Esophagus muscularis mucosa (tissue), 4 donors: ENCODE measurements around the gene IPO11.

Experiments used
- CTCF ChIP-seq, 3 experiments: fragments of 200-600 bp in 2 of 3; fragments of 450-650 bp in 1 of 3; sonication (generic) in 2 of 3; IDR thresholded peaks; one replicate each; pipeline ENCODE4 v1.5.1; 2017 to 2019; ENCODE audit warnings: antibody characterized with exemption in 3 of 3, mild to moderate bottlenecking in 2 of 3, moderate library complexity in 1 of 3
- EP300 ChIP-seq: sonication (generic); formaldehyde crosslinking; IDR thresholded peaks from one replicate; pipeline ENCODE4 v1.6.1; 2017; ENCODE audit warnings: antibody characterized with exemption
- POLR2A ChIP-seq: fragments of 450-650 bp; IDR thresholded peaks from one replicate; pipeline ENCODE4 v1.6.1; 2017; ENCODE audit warnings: antibody characterized with exemption, moderate library complexity, mild to moderate bottlenecking, low read depth
- POLR2AphosphoS5 ChIP-seq, 2 donors: sonication (generic); formaldehyde crosslinking; IDR thresholded peaks; one replicate each; pipeline ENCODE4 v1.6.1; 2017; ENCODE audit warnings: antibody characterized with exemption in 2 of 2

GRCh38 chr5:62424763-62425162 lies 12.2 kb downstream of the IPO11 start:
- TF ChIP-seq CTCF (IDR thresholded peaks at IDR 0.05) (no peak), POLR2A (no peak), POLR2AphosphoS5 (IDR thresholded peaks at IDR 0.05) (no peak), EP300 (no peak)
